Breast epithelium (tissue), 4 donors: ENCODE measurements around the gene KCNMB2. TPM values are rescaled to one million over a fixed set of nuclear protein-coding genes. Genes with fewer than 3 reads are reported as not detected.

Experiments used
- DNase-seq, 2 donors: peaks; one replicate each; pipeline ENCODE4 v3.0.0-alpha.2; 2019; ENCODE audit warnings: low spot score in 2 of 2
- H3K27ac ChIP-seq, 2 donors: fragments of 200-600 bp; sonication (generic) in 1 of 2; one replicate each; pipeline ENCODE4 v1.5.1; 2016 to 2019; ENCODE audit warnings: mild to moderate bottlenecking in 1 of 2
- H3K27me3 ChIP-seq, 2 donors: fragments of 200-600 bp; sonication (generic) in 1 of 2; one replicate each; pipeline versions ENCODE4 v1.5.1 to v1.6.0; 2017 to 2019; ENCODE audit warnings: control low read depth in 1 of 2, mild to moderate bottlenecking in 1 of 2
- H3K36me3 ChIP-seq: fragments of 200-600 bp; one replicate; pipeline ENCODE4 v1.5.1; 2019
- H3K4me1 ChIP-seq, 2 donors: fragments of 200-600 bp; sonication (generic); one replicate each; pipeline ENCODE4 v1.5.1; 2016 to 2019; ENCODE audit warnings: control low read depth in 1 of 2
- H3K4me3 ChIP-seq, 3 donors: fragments of 200-600 bp; sonication (generic); 1 replicate in 2 of 3; 2 replicates in 1 of 3; pipeline ENCODE4 v1.5.1; 2016 to 2019; ENCODE audit warnings: mild to moderate bottlenecking in 3 of 3, moderate library complexity in 2 of 3
- H3K9me3 ChIP-seq, 2 donors: fragments of 200-600 bp; sonication (generic) in 1 of 2; one replicate each; pipeline ENCODE4 v1.5.1; 2016 to 2019; ENCODE audit warnings: control low read depth in 1 of 2
- POLR2A ChIP-seq: fragments of 450-650 bp; IDR thresholded peaks from one replicate; pipeline ENCODE4 v1.6.1; 2016; ENCODE audit warnings: antibody characterized with exemption, mild to moderate bottlenecking, moderate library complexity
- POLR2AphosphoS5 ChIP-seq, 3 donors: sonication (generic); formaldehyde crosslinking; IDR thresholded peaks; one replicate each; pipeline ENCODE4 v1.6.1; 2017; ENCODE audit warnings: antibody characterized with exemption in 3 of 3
- intact Hi-C: fragments of 100-400 bp; cut with DNase I; formaldehyde crosslinking; loops from one replicate; pipeline ENCODE4 v1.15.1; 2023; ENCODE audit warnings: low total_unique reads
- total RNA-seq, 3 donors: library from RNA; depleted of rRNA; stranded (reverse); fragments of >200 nt; gene quantifications; one replicate each; pipeline ENCODE4 v1.1.0, GENCODE V29; 2016
- TF ChIP-seq, protein P1 (sequence below), 3 donors: fragments of 450-650 bp; IDR thresholded peaks; one replicate each; pipeline ENCODE4 v1.5.1; 2016 to 2017; ENCODE audit warnings: antibody characterized with exemption in 3 of 3, mild to moderate bottlenecking in 3 of 3, moderate library complexity in 3 of 3

The KCNMB2 gene
- total RNA-seq, 3 donors from 2014 or later: 0.59 TPM; not detected in 2

GRCh38 chr3:178823591-178824246, 287.5 kb downstream of the KCNMB2 start:
- no peaks in the 10 kb centered on the region for H3K9me3 ChIP-seq
- intact Hi-C loops: no loop called here
- no peak overlapping the region for H3K4me3 ChIP-seq
- H3K36me3 ChIP-seq: no peaks in the 10 kb centered on the region
- H3K27me3 ChIP-seq: no peaks in the 10 kb centered on the region
- H3K27ac ChIP-seq: peak overlapping the region in 1 of 2 donors; percentile 38
- H3K4me1 ChIP-seq: no peaks in the 10 kb centered on the region
- no peak for DNase-seq
- no peak for TF ChIP-seq POLR2A
- TF ChIP-seq, protein P1, sequence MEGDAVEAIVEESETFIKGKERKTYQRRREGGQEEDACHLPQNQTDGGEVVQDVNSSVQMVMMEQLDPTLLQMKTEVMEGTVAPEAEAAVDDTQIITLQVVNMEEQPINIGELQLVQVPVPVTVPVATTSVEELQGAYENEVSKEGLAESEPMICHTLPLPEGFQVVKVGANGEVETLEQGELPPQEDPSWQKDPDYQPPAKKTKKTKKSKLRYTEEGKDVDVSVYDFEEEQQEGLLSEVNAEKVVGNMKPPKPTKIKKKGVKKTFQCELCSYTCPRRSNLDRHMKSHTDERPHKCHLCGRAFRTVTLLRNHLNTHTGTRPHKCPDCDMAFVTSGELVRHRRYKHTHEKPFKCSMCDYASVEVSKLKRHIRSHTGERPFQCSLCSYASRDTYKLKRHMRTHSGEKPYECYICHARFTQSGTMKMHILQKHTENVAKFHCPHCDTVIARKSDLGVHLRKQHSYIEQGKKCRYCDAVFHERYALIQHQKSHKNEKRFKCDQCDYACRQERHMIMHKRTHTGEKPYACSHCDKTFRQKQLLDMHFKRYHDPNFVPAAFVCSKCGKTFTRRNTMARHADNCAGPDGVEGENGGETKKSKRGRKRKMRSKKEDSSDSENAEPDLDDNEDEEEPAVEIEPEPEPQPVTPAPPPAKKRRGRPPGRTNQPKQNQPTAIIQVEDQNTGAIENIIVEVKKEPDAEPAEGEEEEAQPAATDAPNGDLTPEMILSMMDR (IDR thresholded peaks at IDR 0.05): no peak
- TF ChIP-seq POLR2AphosphoS5 (IDR thresholded peaks at IDR 0.05): no peak

GRCh38 chr3:178826435-178827123, 290.3 kb downstream of the KCNMB2 start:
- Histone ChIP-seq H3K36me3 (no peaks in the 10 kb centered on the region), H3K27ac (no peak overlapping the region), H3K27me3 (no peaks in the 10 kb centered on the region), H3K4me3 (no peak overlapping the region), H3K9me3 (no peaks in the 10 kb centered on the region), H3K4me1 (no peaks in the 10 kb centered on the region)
- no peak for TF ChIP-seq POLR2A
- DNase-seq: no peak
- intact Hi-C loops: no loop called here

- no peak for TF ChIP-seq POLR2AphosphoS5 (IDR thresholded peaks at IDR 0.05)
- TF ChIP-seq, protein P1 (IDR thresholded peaks at IDR 0.05): no peak
- TF ChIP-seq POLR2A: no peak
- Histone ChIP-seq H3K4me1 (no peaks in the 10 kb centered on the region), H3K4me3 (no peak overlapping the region), H3K36me3 (no peaks in the 10 kb centered on the region), H3K27ac (no peak overlapping the region), H3K27me3 (no peaks in the 10 kb centered on the region), H3K9me3 (no peaks in the 10 kb centered on the region)
- DNase-seq: no peak
- intact Hi-C loops: no loop called here
Observed at GRCh38 chr3:178827285-178827856, 291.1 kb downstream of the KCNMB2 start.

DNA sequence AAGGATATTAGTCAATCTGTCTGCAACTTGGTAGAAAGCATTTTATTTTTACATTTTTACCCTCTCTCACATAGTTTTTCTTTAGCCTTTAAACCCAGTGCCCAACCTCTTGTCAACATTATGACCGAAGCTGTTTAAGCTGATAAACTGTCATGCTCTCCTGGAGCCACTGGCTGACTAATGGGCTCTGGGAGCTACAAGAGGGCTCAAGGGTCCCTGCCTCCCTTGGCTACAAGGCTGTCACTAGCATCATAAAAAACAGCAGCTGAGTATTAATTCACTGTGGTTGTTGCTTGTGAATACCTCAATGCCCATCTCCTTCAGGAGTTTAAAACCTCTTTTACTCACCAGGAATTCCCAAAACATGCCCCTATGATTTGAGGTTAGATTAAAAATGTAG, 297.5 kb downstream of the KCNMB2 start:
- intact Hi-C loops: no loop called here
- Histone ChIP-seq H3K27me3 (no peaks in the 10 kb centered on the region), H3K4me3 (no peak overlapping the region), H3K4me1 (no peaks in the 10 kb centered on the region), H3K9me3 (no peaks in the 10 kb centered on the region), H3K27ac (no peak overlapping the region), H3K36me3 (no peaks in the 10 kb centered on the region)
- TF ChIP-seq POLR2AphosphoS5 (IDR thresholded peaks at IDR 0.05) (no peak), POLR2A (no peak)
- TF ChIP-seq, protein P1 (IDR thresholded peaks at IDR 0.05): no peak
- no peak for DNase-seq

DNA sequence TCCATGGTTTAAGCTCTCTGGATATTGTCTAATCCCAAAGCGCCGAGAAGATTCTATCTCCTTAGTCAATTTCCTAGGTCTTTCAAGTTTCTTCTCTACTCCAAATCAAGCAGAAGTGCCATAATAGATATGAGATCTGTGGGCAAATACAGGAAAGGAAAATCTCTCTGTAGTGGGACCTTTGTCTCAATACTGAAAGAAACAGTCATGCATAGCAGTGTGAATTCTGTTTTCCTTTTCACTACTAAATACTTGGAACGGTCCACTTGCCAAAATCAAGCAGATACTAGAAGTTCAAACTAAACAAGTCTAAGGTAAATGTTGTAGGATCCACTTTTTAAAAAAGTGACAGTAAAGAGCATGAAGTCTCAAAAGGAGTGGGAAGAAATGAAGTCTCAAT, 298.8 kb downstream of the KCNMB2 start:
- no peak overlapping the region for H3K4me3 ChIP-seq
- H3K9me3 ChIP-seq: peaks cover 0 to under 1% of the 10 kb centered on the region in 2 donors
- no peaks in the 10 kb centered on the region for H3K36me3 ChIP-seq
- no peak for DNase-seq
- intact Hi-C loops: no loop called here
- H3K27ac ChIP-seq: no peak overlapping the region
- no peaks in the 10 kb centered on the region for H3K27me3 ChIP-seq
- TF ChIP-seq POLR2AphosphoS5 (IDR thresholded peaks at IDR 0.05): no peak
- TF ChIP-seq POLR2A: no peak
- TF ChIP-seq, protein P1 (IDR thresholded peaks at IDR 0.05): no peak
- no peaks in the 10 kb centered on the region for H3K4me1 ChIP-seq
